SK-N-SH (cell line): ENCODE data around the gene TAOK3. TPM values are rescaled to one million over a fixed set of nuclear protein-coding genes. Genes with fewer than 3 reads are reported as not detected.

ENCODE experiments used
- CTCF ChIA-PET: fragments of 300-600, 350-600 bp; formaldehyde crosslinking; extraction: SDS; loops from one replicate; lab custom pipeline; 2021; lab: Yijun Ruan, JAX
- POLR2A ChIA-PET: fragments of 350-600 bp; sonication (Branson Sonifier 250); formaldehyde crosslinking; extraction: SDS; loops from one replicate; lab custom pipeline; 2020; ENCODE audit warnings: antibody characterized with exemption, inconsistent platforms; lab: Yijun Ruan, JAX
- DNase-seq: peaks from one replicate; pipeline ENCODE4 v3.0.0; 2012
- H2AFZ ChIP-seq: fragments of 200-600 bp; sonication (generic); 2 replicates; pipeline ENCODE4 v1.8.1; 2016; ENCODE audit warnings: antibody characterized with exemption, mild to moderate bottlenecking, low read depth
- H3F3A ChIP-seq: fragments of 200-600 bp; sonication (generic); replicated peaks from 2 replicates; pipeline ENCODE3; 2016; ENCODE audit warnings: antibody characterized with exemption, mild to moderate bottlenecking; ENCODE audit not compliant: insufficient read depth
- H3K27ac ChIP-seq, 2 experiments: fragments of 200-500 bp in 1 of 2; fragments of 200-600 bp in 1 of 2; sonication (Bioruptor generic) in 1 of 2; sonication (generic), shearing (Covaris generic) in 1 of 2; 2 replicates each; pipeline versions ENCODE4 v1.5.1 to v1.6.1; 2014 to 2016; ENCODE audit warnings: low read depth in 2 of 2, inconsistent platforms in 1 of 2, low read length in 1 of 2, mild to moderate bottlenecking in 1 of 2, mixed read lengths in 1 of 2
- H3K27me3 ChIP-seq: fragments of 200-600 bp; sonication (generic), shearing (Covaris generic); 2 replicates; pipeline ENCODE4 v1.6.1; 2016; ENCODE audit warnings: mixed run types; ENCODE audit not compliant: insufficient read depth
- H3K36me3 ChIP-seq, 2 experiments: fragments of 200-500 bp in 1 of 2; fragments of 200-600 bp in 1 of 2; sonication (Bioruptor generic) in 1 of 2; sonication (generic) in 1 of 2; replicated peaks in 1 of 2; 2 replicates each; pipeline versions ENCODE3 to v1.5.1; 2014 to 2016; ENCODE audit warnings: low read length in 1 of 2, mild to moderate bottlenecking in 1 of 2; ENCODE audit not compliant: insufficient read depth in 2 of 2, control insufficient read depth in 1 of 2
- H3K4me1 ChIP-seq, 2 experiments: fragments of 200-500 bp in 1 of 2; fragments of 200-600 bp in 1 of 2; sonication (Bioruptor generic) in 1 of 2; sonication (generic), shearing (Covaris generic) in 1 of 2; 2 replicates each; pipeline versions ENCODE4 v1.5.1 to v1.6.1; 2014 to 2016; ENCODE audit warnings: low read depth in 1 of 2, low read length in 1 of 2, mixed run types in 1 of 2; ENCODE audit not compliant: insufficient read depth in 2 of 2, control insufficient read depth in 1 of 2
- H3K4me2 ChIP-seq: fragments of 200-600 bp; sonication (generic), shearing (Covaris generic); 2 replicates; pipeline ENCODE4 v1.6.1; 2017; ENCODE audit warnings: mixed run types
- H3K4me3 ChIP-seq, 2 experiments: fragments of 200-500 bp in 1 of 2; fragments of 200-600 bp in 1 of 2; sonication (Bioruptor generic) in 1 of 2; sonication (generic), shearing (Covaris generic) in 1 of 2; 2 replicates each; pipeline versions ENCODE4 v1.5.1 to v1.8.1; 2014 to 2016; ENCODE audit warnings: low read depth in 2 of 2, inconsistent platforms in 1 of 2, low read length in 1 of 2, mild to moderate bottlenecking in 1 of 2, mixed read lengths in 1 of 2, moderate library complexity in 1 of 2
- H3K79me2 ChIP-seq: fragments of 200-600 bp; sonication (generic); 2 replicates; pipeline ENCODE4 v1.8.1; 2017; ENCODE audit warnings: mild to moderate bottlenecking; ENCODE audit not compliant: insufficient read depth
- H3K9ac ChIP-seq: fragments of 200-600 bp; sonication (generic); 2 replicates; pipeline ENCODE4 v1.6.1; 2017; ENCODE audit warnings: mixed run types
- H3K9me2 ChIP-seq: fragments of 200-600 bp; sonication (generic); 2 replicates; pipeline ENCODE4 v1.6.1; 2017; ENCODE audit warnings: mixed run types
- H3K9me3 ChIP-seq: fragments of 200-600 bp; sonication (generic); 2 replicates; pipeline ENCODE4 v1.6.1; 2017; ENCODE audit warnings: mixed run types, mild to moderate bottlenecking, moderate library complexity
- H4K20me1 ChIP-seq: fragments of 200-600 bp; sonication (generic); 2 replicates; pipeline ENCODE4 v1.6.1; 2017; ENCODE audit warnings: mild to moderate bottlenecking, mixed run types; ENCODE audit not compliant: insufficient read depth
- CHD2 ChIP-seq: fragments of 150-350 bp; IDR thresholded peaks from 2 replicates; pipeline ENCODE4 v1.6.1; 2018; ENCODE audit warnings: low read length; ENCODE audit not compliant: partially characterized antibody
- ELF1 ChIP-seq: IDR thresholded peaks from 2 replicates; pipeline ENCODE4 v1.4.0; 2012
- FOSL2 ChIP-seq: IDR thresholded peaks from 2 replicates; pipeline ENCODE4 v1.4.0; 2012; ENCODE audit warnings: low read depth, mild to moderate bottlenecking, moderate library complexity, borderline replicate concordance
- FOXM1 ChIP-seq: IDR thresholded peaks from 2 replicates; pipeline ENCODE4 v1.4.0; 2012; ENCODE audit warnings: low read depth, mild to moderate bottlenecking
- GABPA ChIP-seq: IDR thresholded peaks from 2 replicates; pipeline ENCODE4 v1.4.0; 2012; ENCODE audit warnings: low read depth, mild to moderate bottlenecking
- GATA2 ChIP-seq: sonication (generic); formaldehyde crosslinking; IDR thresholded peaks from 2 replicates; pipeline ENCODE4 v1.5.0; 2020; ENCODE audit warnings: mild to moderate bottlenecking, missing genetic modification reagents
- JUND ChIP-seq: IDR thresholded peaks from 2 replicates; pipeline ENCODE4 v1.4.0; 2012
- MXI1 ChIP-seq: IDR thresholded peaks from 2 replicates; pipeline ENCODE4 v1.6.1; 2012; ENCODE audit warnings: mild to moderate bottlenecking, low read depth, low read length, improper control_type of control experiment
- NFIC ChIP-seq: IDR thresholded peaks from 2 replicates; pipeline ENCODE4 v1.4.0; 2012; ENCODE audit warnings: borderline replicate concordance
- NRF1 ChIP-seq: IDR thresholded peaks from 2 replicates; pipeline ENCODE4 v1.6.1; 2012; ENCODE audit warnings: low read depth, mild to moderate bottlenecking, low read length
- POLR2AphosphoS5 ChIP-seq: IDR thresholded peaks from 2 replicates; pipeline ENCODE4 v1.6.1; 2012; ENCODE audit warnings: low read depth, low read length
- RCOR1 ChIP-seq: fragments of 150-350 bp; IDR thresholded peaks from 2 replicates; pipeline ENCODE4 v1.6.1; 2017; ENCODE audit warnings: antibody characterized with exemption, low read length
- RXRA ChIP-seq: IDR thresholded peaks from 2 replicates; pipeline ENCODE4 v1.4.0; 2012; ENCODE audit warnings: low read depth, mild to moderate bottlenecking, borderline replicate concordance
- TCF12 ChIP-seq: IDR thresholded peaks from 2 replicates; pipeline ENCODE4 v1.4.0; 2012
- TEAD4 ChIP-seq: IDR thresholded peaks from 2 replicates; pipeline ENCODE4 v1.4.0; 2012; ENCODE audit warnings: mild to moderate bottlenecking, borderline replicate concordance; ENCODE audit not compliant: insufficient read depth
- polyA plus RNA-seq, 3 experiments: library from polyadenylated mRNA; depleted of rRNA; stranded (reverse); fragments of >200 nt; gene quantifications; 2 replicates each; pipeline ENCODE4 v1.2.3, GENCODE V29; 2012
- TF ChIP-seq, protein P1 (sequence below): fragments of 150-350 bp; IDR thresholded peaks from 2 replicates; pipeline ENCODE4 v1.6.1; 2017; ENCODE audit warnings: antibody characterized with exemption, low read length, low read depth, borderline replicate concordance
- TF ChIP-seq, protein P2 (sequence below): fragments of 200-600 bp; sonication (generic); IDR thresholded peaks from 2 replicates; pipeline ENCODE4 v1.6.1; 2017; ENCODE audit warnings: antibody characterized with exemption, mild to moderate bottlenecking, moderate library complexity
- TF ChIP-seq, protein P3 (sequence below): IDR thresholded peaks from 2 replicates; pipeline ENCODE4; 2012
- TF ChIP-seq, protein P4 (sequence below): IDR thresholded peaks from 2 replicates; pipeline ENCODE4 v1.4.0; 2012; ENCODE audit warnings: low read depth, borderline replicate concordance

The TAOK3 gene
- polyA plus RNA-seq, 1 of the 3 experiments (the other 2 are of a cell fraction), result 18.1 TPM

DNA sequence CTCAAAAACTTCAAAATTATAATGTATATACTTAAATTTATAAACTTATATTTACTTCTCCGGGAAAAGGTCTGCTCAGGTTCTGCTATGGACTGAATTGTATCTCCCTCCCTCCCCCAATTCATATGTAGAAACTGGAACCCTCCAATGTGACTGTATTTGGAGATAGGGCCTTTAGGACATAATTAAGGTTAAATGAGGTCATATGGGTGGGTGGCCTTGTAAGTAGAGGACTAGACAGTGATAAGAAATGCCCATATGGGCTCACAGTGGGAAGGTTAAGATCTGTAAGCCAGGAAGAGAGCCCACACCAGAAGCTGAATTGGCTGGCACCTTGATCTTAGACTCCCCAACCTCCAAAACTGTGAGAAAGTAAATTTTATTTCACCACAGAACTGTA, 84.5 kb downstream of the TAOK3 start (continued):
- TF ChIP-seq, protein P1, sequence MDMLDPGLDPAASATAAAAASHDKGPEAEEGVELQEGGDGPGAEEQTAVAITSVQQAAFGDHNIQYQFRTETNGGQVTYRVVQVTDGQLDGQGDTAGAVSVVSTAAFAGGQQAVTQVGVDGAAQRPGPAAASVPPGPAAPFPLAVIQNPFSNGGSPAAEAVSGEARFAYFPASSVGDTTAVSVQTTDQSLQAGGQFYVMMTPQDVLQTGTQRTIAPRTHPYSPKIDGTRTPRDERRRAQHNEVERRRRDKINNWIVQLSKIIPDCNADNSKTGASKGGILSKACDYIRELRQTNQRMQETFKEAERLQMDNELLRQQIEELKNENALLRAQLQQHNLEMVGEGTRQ, result no peak

DNA sequence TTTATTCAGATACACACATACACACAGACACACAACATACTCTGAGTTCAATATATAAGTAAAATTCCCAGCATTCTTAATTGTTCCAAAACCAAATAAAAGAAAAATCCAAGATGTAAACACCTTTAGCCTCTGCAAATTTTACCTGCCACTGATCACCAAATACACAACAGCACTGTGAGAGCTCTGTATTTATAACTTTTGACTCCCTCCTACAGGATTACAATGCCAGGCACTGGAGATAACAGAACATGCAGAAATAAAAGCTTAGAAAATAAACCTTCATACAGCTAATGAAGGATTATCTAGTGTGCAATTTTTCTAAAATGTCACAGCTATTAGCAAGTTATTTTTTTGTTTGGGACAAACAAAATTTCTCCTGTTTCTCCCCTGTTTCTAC, 85.0 kb downstream of the TAOK3 start:
- H3K36me3 ChIP-seq, result peaks cover 0 to 4% of the 10 kb centered on the region in 2 experiments
- no peaks in the 10 kb centered on the region for H4K20me1 ChIP-seq
- H3K9ac ChIP-seq, result no peak overlapping the region
- TF ChIP-seq FOXM1 (no peak), ELF1 (no peak), TEAD4 (no peak), CHD2 (no peak), NFIC (no peak), MXI1 (no peak), NRF1 (no peak), GABPA (no peak), POLR2AphosphoS5 (no peak), FOSL2 (no peak), RCOR1 (no peak), JUND (no peak), GATA2 (no peak), TCF12 (no peak), RXRA (no peak)
- TF ChIP-seq, protein P2, sequence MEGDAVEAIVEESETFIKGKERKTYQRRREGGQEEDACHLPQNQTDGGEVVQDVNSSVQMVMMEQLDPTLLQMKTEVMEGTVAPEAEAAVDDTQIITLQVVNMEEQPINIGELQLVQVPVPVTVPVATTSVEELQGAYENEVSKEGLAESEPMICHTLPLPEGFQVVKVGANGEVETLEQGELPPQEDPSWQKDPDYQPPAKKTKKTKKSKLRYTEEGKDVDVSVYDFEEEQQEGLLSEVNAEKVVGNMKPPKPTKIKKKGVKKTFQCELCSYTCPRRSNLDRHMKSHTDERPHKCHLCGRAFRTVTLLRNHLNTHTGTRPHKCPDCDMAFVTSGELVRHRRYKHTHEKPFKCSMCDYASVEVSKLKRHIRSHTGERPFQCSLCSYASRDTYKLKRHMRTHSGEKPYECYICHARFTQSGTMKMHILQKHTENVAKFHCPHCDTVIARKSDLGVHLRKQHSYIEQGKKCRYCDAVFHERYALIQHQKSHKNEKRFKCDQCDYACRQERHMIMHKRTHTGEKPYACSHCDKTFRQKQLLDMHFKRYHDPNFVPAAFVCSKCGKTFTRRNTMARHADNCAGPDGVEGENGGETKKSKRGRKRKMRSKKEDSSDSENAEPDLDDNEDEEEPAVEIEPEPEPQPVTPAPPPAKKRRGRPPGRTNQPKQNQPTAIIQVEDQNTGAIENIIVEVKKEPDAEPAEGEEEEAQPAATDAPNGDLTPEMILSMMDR, result no peak
- TF ChIP-seq, protein P3, sequence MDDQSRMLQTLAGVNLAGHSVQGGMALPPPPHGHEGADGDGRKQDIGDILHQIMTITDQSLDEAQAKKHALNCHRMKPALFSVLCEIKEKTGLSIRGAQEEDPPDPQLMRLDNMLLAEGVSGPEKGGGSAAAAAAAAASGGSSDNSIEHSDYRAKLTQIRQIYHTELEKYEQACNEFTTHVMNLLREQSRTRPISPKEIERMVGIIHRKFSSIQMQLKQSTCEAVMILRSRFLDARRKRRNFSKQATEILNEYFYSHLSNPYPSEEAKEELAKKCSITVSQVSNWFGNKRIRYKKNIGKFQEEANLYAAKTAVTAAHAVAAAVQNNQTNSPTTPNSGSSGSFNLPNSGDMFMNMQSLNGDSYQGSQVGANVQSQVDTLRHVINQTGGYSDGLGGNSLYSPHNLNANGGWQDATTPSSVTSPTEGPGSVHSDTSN, result no peak
- TF ChIP-seq, protein P4, sequence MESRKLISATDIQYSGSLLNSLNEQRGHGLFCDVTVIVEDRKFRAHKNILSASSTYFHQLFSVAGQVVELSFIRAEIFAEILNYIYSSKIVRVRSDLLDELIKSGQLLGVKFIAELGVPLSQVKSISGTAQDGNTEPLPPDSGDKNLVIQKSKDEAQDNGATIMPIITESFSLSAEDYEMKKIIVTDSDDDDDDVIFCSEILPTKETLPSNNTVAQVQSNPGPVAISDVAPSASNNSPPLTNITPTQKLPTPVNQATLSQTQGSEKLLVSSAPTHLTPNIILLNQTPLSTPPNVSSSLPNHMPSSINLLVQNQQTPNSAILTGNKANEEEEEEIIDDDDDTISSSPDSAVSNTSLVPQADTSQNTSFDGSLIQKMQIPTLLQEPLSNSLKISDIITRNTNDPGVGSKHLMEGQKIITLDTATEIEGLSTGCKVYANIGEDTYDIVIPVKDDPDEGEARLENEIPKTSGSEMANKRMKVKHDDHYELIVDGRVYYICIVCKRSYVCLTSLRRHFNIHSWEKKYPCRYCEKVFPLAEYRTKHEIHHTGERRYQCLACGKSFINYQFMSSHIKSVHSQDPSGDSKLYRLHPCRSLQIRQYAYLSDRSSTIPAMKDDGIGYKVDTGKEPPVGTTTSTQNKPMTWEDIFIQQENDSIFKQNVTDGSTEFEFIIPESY, result no peak
- TF ChIP-seq, all 33 proteins: peak for 0
- H3K27ac ChIP-seq, result no peak overlapping the region
- no peak overlapping the region for H3K4me2 ChIP-seq
- no peaks in the 10 kb centered on the region for H3K27me3 ChIP-seq
- ChIA-PET POLR2A (no interaction called here), CTCF (no interaction called here)
- 0 out of 4 replicates have a peak, but pooled peaks cover 0 to 8% of the 10 kb centered on the region in 2 experiments for H3K4me1 ChIP-seq
- H3F3A ChIP-seq, result peaks cover 9% of the 10 kb centered on the region
- peaks cover 8% of the 10 kb centered on the region for H3K79me2 ChIP-seq
- H3K9me3 ChIP-seq, result no peaks in the 10 kb centered on the region
- DNase-seq, result no peak
- H2AFZ ChIP-seq, result no peak overlapping the region
- H3K4me3 ChIP-seq, result no peak overlapping the region
- H3K9me2 ChIP-seq, result no peaks in the 10 kb centered on the region
